Right renal cortex interstitium (tissue), 3 donors: ENCODE measurements around the gene ODR4. TPM values are rescaled to one million over a fixed set of nuclear protein-coding genes. Genes with fewer than 3 reads are reported as not detected.
A peak's percentile ranks its signal among the peaks of the same experiment; 100 is the strongest.
"Not testable (repeated sequence)": the region's sequence is repeated elsewhere in the genome, so short reads cannot be mapped to it uniquely, and the experiment has no call there.

Source experiments
- DNase-seq, 3 donors: peaks; one replicate each; pipeline ENCODE4 v3.0.0-alpha.2; 2013; ENCODE audit warnings: low read depth in 3 of 3, low spot score in 2 of 3
- polyA plus RNA-seq, 3 donors: library from polyadenylated mRNA; unstranded; fragments of 120-200 nt; gene quantifications; one replicate each; pipeline ENCODE4 v1.2.1, GENCODE V29; 2013; ENCODE audit not compliant: insufficient read length in 3 of 3

Gene ODR4
- 10 to 100 TPM; 29.3 to 33.4 (median 30.3) TPM for polyA plus RNA-seq

- DNase-seq, result peak; percentile 99
Measured at GRCh38 chr1:186375152-186375928, at the start of gene ODR4, which contains the start of gene TPR. TSS of gene ODR4 (plus strand) at chr1:186375838. CDS start at chr1:186379786, 3,948 bp downstream. TSS of gene TPR (minus strand) at chr1:186375253. CDS start at chr1:186375028, 225 bp downstream.

DNA sequence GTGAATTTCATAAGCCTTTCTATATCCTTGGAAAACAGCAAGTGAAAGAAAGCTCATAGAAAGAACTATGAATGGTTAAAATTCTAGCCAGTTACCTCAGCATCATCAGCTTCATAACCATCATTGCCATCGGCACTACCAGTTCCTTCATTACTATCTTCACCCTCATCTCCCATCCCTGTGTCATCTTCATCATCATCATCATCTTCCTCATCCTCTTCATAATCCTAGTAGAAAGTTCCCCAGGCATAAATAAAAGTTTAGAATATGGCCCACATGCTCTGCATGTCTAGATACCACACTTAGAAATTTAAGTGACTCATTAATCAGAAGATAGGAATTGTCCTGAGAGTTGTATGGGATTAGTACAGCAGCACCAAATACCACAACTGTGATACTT is 49.6 kb upstream of the ODR4 start:
- no peak for DNase-seq

- DNase-seq, result no peak
Measured at GRCh38 chr1:186327331-186327730, 48.3 kb upstream of the ODR4 start.

DNA sequence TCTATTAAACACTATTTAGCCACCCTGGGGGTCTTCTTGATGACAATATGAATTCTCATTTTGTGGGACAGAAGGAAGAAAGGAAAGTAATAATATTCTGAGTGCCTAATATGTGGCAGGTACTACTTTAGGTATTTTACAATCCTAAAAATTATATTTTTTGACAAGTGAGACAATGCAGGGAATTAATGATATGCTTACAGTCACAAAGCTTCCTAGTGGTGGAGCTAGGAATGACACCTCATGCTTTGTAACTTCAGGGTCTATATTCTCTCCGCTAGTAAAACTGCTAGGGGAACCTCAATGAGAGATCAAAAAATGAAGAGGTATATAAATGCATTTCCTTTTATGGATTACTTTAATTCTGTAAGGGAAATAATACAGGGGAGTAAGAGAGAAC is 44.9 kb upstream of the ODR4 start:
- DNase-seq, result no peak

DNA sequence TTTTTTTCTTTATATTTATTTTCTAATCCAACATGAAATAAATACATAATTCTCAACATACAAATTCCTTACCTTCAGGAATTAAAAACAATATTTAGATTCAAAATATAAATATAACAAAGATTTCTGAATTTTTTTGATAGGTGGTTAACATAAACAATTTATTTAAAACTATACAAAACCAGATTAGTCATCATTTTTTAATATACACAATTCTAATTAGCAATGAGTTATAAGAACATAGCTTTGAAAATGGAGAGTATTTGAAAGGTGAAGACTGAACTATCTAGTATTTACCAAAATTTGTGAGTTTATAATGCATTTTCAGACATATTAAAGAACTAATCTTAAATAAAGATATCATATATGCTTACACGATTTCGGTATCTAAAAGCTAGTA is 38.1 kb upstream of the ODR4 start:
- no peak for DNase-seq

GRCh38 chr1:186340772-186341171 is 34.9 kb upstream of the ODR4 start:
- no peak for DNase-seq

DNA sequence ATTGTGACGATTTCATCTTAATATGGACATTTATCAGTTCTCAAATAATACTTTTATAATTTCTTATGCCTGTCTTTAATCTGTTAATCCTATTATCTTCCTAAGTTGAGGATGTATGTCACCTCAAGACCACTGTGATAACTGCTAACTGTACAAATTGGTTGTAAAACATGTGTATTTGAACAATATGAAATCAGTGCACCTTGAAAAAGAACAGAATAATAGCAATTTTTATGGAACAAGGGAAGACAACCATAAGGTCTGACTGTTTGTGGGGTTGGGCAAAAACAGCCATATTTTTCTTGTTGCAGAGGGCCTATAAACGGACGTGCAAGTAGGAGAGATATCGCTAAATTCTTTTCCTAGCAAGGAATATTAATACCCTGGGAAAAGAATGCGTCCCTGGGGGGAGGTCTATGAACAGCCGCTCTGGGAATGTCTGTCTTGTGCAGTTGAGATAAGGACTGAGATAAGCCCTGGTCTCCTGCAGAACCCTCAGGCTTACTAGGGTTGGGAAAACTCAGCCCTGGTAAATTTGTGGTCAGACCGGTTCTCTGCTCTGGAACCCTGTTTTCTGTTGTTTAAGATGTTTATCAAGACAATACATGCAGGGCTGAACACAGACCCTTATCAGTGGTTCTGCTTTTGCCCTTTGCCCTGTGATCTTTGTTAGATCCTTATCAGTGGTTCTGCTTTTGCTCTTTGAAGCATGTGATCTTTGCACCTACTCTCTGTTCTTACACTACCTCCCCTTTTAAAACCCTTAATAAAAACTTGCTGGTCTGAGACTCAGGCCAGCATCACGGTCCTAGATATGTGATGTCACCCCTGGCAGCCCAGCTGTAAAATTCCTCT is 27.6 kb upstream of the ODR4 start:
- DNase-seq, result not testable (repeated sequence)

DNA sequence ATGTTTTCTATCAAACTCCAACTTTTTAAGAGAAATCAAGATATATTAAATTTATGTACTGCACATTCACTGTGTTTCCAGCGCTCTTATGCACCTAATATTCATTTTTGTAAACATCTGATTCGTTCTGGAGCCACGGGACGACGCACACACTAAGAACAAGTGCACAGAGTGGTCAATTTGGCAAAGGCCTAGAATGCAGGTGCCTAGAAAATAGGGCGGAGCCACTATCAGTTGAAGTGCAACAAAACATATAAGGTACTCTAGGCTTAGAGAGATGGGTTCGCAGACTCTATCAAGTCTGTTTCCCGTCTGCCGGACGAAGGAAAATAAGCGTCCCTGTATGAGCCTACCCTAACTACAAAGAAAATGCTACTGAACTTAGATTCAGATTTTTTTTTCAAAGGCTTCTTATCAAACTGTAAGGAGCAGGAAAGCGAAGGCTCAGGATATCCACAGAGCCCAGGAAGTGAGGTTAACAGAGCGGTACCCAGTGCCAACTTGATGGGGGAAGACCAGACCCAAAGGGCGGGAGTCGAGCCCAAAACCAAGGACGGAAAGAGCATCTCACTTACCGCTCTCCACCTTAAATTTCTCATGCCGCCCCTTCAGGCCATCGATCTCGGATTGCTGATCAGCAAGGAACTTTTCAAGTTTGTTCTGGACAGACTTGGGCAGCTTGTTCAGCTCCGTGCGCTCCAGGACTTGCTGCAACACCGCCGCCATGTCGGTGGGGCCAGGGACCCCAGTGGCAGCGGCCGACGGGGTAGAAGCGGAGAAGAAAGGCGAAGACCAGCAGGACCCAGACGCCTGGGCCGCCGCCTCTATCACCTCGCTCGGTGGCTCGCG is 1.1 kb upstream of the ODR4 start:
- peak; percentile 21 to 33 (median 29) for DNase-seq

- DNase-seq, result no peak
Measured at GRCh38 chr1:186375929-186376319, 286 bp downstream of the ODR4 start.

- no peak for DNase-seq
Measured at GRCh38 chr1:186386725-186387383, 11.2 kb downstream of the ODR4 start.

DNA sequence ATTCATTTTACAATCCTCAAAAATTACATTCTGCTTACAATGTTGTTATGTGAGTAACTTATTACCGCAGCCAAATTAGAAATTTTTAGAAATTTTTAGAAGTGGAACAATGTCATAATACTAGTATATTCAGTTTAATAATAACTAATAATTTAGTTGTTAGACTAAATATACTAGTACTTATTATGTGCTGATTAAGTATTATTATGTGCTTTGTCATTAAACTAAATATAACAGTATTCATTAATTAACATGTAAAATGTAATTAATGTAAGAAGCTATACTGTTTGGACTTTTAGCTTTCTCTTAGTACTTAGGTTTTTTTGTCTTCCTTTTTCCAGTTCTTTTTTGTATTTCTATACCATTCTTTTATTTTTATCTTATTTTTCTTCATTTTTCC is 15.3 kb downstream of the ODR4 start:
- no peak for DNase-seq

- no peak for DNase-seq
Measured at GRCh38 chr1:186391841-186392240, 16.2 kb downstream of the ODR4 start.

- DNase-seq, result not testable (repeated sequence)
Measured at GRCh38 chr1:186392711-186393110, 17.1 kb downstream of the ODR4 start.

- not testable (repeated sequence) for DNase-seq
Measured at GRCh38 chr1:186401446-186401845, 25.8 kb downstream of the ODR4 start.

GRCh38 chr1:186403632-186404031 is 28.0 kb downstream of the ODR4 start:
- no peak for DNase-seq

- DNase-seq, result peak in 2 of 3 donors; percentile 2 to 8
Measured at GRCh38 chr1:186404454-186405051, 28.9 kb downstream of the ODR4 start.

GRCh38 chr1:186409091-186409490 is 33.5 kb downstream of the ODR4 start:
- no peak for DNase-seq

DNA sequence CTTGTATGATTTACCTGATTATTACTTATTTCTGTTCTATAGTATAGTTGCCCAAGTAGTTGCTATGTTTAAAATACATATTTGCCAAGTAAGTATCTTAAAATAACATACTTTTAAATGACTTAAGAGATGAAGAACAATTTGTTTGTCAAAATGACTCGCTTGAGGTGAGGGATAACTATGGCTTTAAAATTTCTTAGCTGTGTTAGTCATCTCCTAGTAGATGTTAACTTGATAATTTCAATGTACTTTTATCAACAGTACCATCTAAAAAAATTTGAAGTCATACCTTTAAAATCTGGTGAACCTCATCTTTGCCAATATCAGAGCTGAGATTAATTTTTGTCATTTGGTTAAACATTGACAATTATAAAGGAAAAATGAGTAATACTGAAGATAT is 37.7 kb downstream of the ODR4 start:
- DNase-seq, result no peak

- DNase-seq, result no peak
Measured at GRCh38 chr1:186418503-186418902, 42.9 kb downstream of the ODR4 start.

GRCh38 chr1:186420311-186420710 is 44.7 kb downstream of the ODR4 start:
- no peak for DNase-seq
